Central memory CD8-positive, alpha-beta T cell (primary cell): ENCODE data around the gene CMTR1.

Experiments
- ATAC-seq: fragments of 150-1000 bp; cut with Tn5 transposase; replicated peaks from 2 replicates; pipeline ENCODE4 v1.10.0; 2022; ENCODE audit warnings: mild to moderate bottlenecking, moderate FRiP score, moderate number of reproducible peaks; ENCODE audit not compliant: poor library complexity, severe bottlenecking; ENCODE audit errors: extremely low read depth
- DNase-seq, 2 donors: peaks; one replicate each; pipeline ENCODE4 v3.0.0; 2021; ENCODE audit warnings: low spot score in 2 of 2
- H3K27ac Mint-ChIP-seq: one replicate; pipeline ENCODE4 v1.8.0; 2022; ENCODE audit warnings: low read depth, mild to moderate bottlenecking, moderate library complexity, mixed read lengths
- H3K27me3 Mint-ChIP-seq: one replicate; pipeline ENCODE4 v1.8.0; 2022; ENCODE audit warnings: mixed read lengths
- H3K36me3 Mint-ChIP-seq: one replicate; pipeline ENCODE4 v1.8.0; 2022; ENCODE audit warnings: mild to moderate bottlenecking, moderate library complexity, mixed read lengths; ENCODE audit not compliant: insufficient read depth
- H3K4me1 Mint-ChIP-seq: one replicate; pipeline ENCODE4 v1.8.0; 2022; ENCODE audit warnings: mixed read lengths
- H3K4me3 Mint-ChIP-seq: one replicate; pipeline ENCODE4 v1.8.0; 2022; ENCODE audit warnings: mild to moderate bottlenecking, moderate library complexity, mixed read lengths
- H3K9me3 Mint-ChIP-seq: one replicate; pipeline ENCODE4 v1.8.0; 2022; ENCODE audit warnings: mixed read lengths

CMTR1 gene

GRCh38 chr6:37407948-37408347 lies 25.1 kb upstream of the CMTR1 start:
- Mint-ChIP-seq H3K27me3 (no peaks in the 10 kb centered on the region), H3K4me1 (no peaks in the 10 kb centered on the region), H3K36me3 (no peaks in the 10 kb centered on the region), H3K4me3 (no peak overlapping the region), H3K9me3 (no peaks in the 10 kb centered on the region), H3K27ac (no peak overlapping the region)
- DNase-seq = no peak
- ATAC-seq = no peak

GRCh38 chr6:37409501-37409900 lies 23.5 kb upstream of the CMTR1 start:
- H3K36me3 Mint-ChIP-seq = no peaks in the 10 kb centered on the region
- H3K27ac Mint-ChIP-seq = no peak overlapping the region
- H3K9me3 Mint-ChIP-seq = no peaks in the 10 kb centered on the region
- DNase-seq (no peak), ATAC-seq (no peak)
- H3K4me1 Mint-ChIP-seq = no peaks in the 10 kb centered on the region
- no peak overlapping the region for H3K4me3 Mint-ChIP-seq
- H3K27me3 Mint-ChIP-seq = no peaks in the 10 kb centered on the region

GRCh38 chr6:37417393-37417792 lies 15.6 kb upstream of the CMTR1 start:
- no peak overlapping the region for H3K27ac Mint-ChIP-seq
- H3K27me3 Mint-ChIP-seq = no peaks in the 10 kb centered on the region
- no peaks in the 10 kb centered on the region for H3K9me3 Mint-ChIP-seq
- H3K36me3 Mint-ChIP-seq = no peaks in the 10 kb centered on the region
- H3K4me3 Mint-ChIP-seq = no peak overlapping the region
- no peak for DNase-seq
- H3K4me1 Mint-ChIP-seq = no peaks in the 10 kb centered on the region
- ATAC-seq = no peak

- no peak for DNase-seq
- Mint-ChIP-seq H3K9me3 (no peaks in the 10 kb centered on the region), H3K27me3 (no peaks in the 10 kb centered on the region), H3K4me1 (no peaks in the 10 kb centered on the region), H3K27ac (no peak overlapping the region), H3K4me3 (no peak overlapping the region), H3K36me3 (no peaks in the 10 kb centered on the region)
- no peak for ATAC-seq
Measured at GRCh38 chr6:37418722-37419121, 14.3 kb upstream of the CMTR1 start.

DNA sequence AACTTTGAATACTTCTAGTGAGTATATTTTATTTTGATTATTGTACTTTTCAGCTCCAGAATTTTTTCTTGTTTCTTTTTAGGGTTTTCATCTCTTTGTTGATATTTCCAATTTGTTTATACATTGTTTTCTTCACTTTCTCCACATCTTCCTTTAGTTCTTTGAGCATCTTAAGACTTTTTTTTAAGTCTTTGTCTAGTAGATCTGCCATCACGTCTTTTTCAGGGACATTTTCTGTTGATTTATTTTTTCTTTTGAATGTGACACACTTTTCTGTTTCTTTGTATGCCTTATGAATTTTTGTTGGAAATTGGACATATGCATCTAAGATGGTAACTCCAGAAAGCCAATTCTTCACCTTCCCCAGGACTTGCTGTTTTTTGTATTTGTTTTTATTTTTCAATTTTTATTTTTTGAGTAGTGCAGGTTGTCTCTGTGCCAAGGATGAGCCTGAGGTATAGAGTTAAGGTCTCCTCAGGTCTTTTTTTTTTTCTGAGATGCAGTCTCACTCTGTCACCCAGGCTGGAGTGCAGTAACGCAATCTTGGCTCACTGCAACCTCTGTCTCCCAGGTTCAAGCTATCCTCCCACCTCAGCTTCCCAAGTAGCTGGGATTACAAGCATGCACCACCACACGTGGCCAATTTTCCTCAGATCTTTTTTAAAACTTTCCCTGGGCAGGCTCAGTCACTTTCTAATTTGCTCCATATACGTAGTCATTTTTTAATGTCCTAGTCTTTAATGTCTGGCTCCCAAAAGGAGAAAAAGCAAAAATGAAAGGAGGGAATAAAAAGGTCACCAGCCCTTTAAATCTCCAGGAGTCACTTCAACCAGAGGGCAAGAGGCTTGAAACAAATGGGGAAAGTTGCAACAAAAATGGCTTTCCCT lies 6.7 kb upstream of the CMTR1 start:
- Mint-ChIP-seq H3K4me1 (no peaks in the 10 kb centered on the region), H3K36me3 (peaks cover 2% of the 10 kb centered on the region), H3K27ac (no peak overlapping the region), H3K27me3 (peaks cover 32% of the 10 kb centered on the region), H3K4me3 (no peak overlapping the region), H3K9me3 (no peaks in the 10 kb centered on the region)
- ATAC-seq (no peak), DNase-seq (no peak)

DNA sequence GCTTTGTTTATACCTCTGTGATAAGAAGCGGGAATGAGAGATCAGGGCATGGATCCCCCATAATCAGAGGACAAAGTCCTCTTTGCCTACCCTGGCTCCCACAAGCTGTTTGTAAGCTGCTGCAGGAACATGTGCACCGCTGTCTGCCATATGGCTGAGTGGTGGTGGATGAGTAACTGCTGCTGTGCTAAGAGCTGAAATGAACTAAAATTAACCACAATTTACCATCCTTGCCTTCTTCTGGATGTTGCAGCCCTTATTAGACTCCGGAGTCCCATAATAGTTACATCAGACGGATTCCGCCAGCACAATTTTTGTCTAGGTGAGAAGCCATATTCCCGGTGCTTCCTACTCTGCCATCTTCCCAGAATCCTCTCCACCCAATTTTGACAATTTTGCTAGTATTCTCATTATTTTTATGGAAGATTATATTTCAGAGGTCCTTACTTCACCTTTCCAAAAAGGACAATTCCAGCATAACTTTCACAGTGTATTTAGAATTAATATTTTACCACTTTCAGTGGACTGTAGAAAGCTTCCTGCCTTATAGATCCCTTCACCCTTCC lies 6.0 kb upstream of the CMTR1 start:
- Mint-ChIP-seq H3K27ac (no peak overlapping the region), H3K36me3 (peaks cover 3% of the 10 kb centered on the region), H3K9me3 (no peaks in the 10 kb centered on the region), H3K4me3 (no peak overlapping the region), H3K4me1 (peaks cover 1% of the 10 kb centered on the region), H3K27me3 (peaks cover 32% of the 10 kb centered on the region)
- ATAC-seq (no peak), DNase-seq (no peak)

- Mint-ChIP-seq H3K27me3 (peaks cover 32% of the 10 kb centered on the region), H3K36me3 (peaks cover 24% of the 10 kb centered on the region), H3K4me1 (peaks cover 18% of the 10 kb centered on the region), H3K4me3 (no peak overlapping the region), H3K9me3 (no peaks in the 10 kb centered on the region), H3K27ac (no peak overlapping the region)
- ATAC-seq (no peak), DNase-seq (no peak)
Measured at GRCh38 chr6:37429352-37429750, 3.7 kb upstream of the CMTR1 start.

DNA sequence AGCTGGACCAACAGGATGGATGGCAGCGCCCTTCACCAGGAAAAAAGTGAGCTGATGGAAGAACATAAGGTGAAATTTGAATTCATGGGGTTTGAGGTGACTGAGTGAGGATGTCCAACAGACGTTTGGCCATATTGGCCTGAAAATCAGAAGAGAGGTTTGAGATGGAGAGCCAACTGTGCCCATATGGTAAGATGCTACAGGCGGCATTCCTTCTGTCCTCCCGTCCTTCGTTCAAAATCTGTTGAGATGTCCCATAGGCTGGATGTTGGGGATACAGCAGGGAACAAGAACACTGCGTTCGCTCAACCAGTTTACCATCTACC lies 468 bp upstream of the CMTR1 start:
- H3K4me3 Mint-ChIP-seq = peak overlapping the region; percentile 91
- no peak for DNase-seq
- H3K27me3 Mint-ChIP-seq = peaks cover 12% of the 10 kb centered on the region
- H3K4me1 Mint-ChIP-seq = peaks cover 35% of the 10 kb centered on the region
- ATAC-seq = no peak
- peak overlapping the region; percentile 90 for H3K27ac Mint-ChIP-seq
- H3K36me3 Mint-ChIP-seq = peaks cover 40% of the 10 kb centered on the region
- no peaks in the 10 kb centered on the region for H3K9me3 Mint-ChIP-seq

DNA sequence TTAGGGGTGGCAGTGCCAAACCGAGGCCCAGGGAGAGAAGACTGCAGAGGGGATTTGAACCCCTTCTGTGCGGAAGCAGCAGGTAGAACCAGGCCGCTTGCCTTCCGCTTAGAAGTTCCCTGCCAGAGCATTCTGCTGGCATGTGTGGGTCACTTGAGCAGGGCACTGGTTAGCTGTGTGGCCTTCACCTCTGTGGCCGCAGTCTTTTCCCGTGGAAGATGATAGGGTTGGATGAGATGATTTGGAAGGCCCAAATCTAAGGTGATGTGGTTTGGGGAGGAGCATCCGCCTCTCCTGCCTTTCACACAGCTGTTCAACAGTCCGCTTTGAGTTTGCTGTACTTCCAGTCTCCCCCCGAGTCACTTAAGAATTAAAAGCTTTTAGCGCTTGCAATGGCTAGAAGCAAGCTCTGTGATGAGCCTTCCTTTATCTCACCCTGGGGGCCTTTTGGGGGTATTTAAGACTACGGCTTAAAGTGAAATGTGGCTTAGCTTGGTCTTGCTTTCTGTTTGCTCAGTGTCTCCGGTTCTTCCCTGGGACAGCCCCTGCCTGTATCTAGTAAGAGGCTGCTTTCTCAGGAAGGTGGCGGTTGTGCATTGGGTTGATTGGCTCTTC lies 743 bp downstream of the CMTR1 start:
- peak overlapping the region; percentile 91 for H3K4me3 Mint-ChIP-seq
- DNase-seq (peak; percentile 26 to 28), ATAC-seq (peak; percentile 33)
- H3K27me3 Mint-ChIP-seq = no peaks in the 10 kb centered on the region
- peak overlapping the region; percentile 90 for H3K27ac Mint-ChIP-seq
- H3K4me1 Mint-ChIP-seq = peaks cover 44% of the 10 kb centered on the region
- H3K9me3 Mint-ChIP-seq = no peaks in the 10 kb centered on the region
- H3K36me3 Mint-ChIP-seq = peaks cover 41% of the 10 kb centered on the region

DNA sequence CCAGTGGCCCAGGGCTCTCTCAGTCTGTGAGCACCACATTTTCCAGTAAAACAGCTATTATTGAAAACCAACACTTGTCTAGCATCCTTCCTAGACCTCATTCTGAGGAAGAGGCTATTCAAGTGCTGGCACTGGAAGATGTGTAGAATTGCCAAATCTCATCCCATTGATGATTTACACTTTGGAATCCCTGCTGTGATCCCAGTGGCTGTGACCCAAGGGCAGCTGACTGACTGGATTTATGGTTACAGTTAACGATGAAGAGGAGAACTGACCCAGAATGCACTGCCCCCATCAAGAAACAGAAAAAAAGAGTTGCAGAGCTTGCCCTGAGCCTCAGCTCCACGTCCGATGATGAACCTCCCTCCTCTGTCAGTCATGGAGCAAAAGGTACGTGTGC lies 2.4 kb downstream of the CMTR1 start:
- Mint-ChIP-seq H3K4me3 (peak overlapping the region; percentile 91), H3K27ac (peak overlapping the region; percentile 90), H3K9me3 (no peaks in the 10 kb centered on the region), H3K36me3 (peaks cover 47% of the 10 kb centered on the region), H3K27me3 (no peaks in the 10 kb centered on the region), H3K4me1 (peaks cover 53% of the 10 kb centered on the region)
- DNase-seq (no peak), ATAC-seq (no peak)

DNA sequence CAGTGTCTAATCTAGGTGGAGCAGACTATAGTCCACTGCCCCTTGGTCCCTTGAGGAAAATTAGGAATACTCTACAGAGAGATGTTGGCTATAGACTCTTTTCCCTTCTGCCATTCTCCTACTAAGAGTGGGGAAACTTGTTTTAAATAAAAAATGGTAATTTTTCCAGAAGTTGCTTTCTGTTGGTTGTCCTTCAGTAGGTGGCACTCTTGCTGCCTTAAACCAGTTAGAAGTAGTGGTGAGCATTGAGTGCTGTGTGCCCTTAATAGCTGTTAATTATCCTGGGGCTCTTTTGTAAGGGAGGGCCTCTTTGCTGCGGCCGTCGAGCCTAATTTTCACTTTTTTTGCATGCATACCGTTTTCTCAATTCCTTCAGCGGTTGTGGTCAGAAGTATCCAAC lies 2.8 kb downstream of the CMTR1 start:
- H3K9me3 Mint-ChIP-seq = no peaks in the 10 kb centered on the region
- DNase-seq (no peak), ATAC-seq (no peak)
- no peaks in the 10 kb centered on the region for H3K27me3 Mint-ChIP-seq
- no peak overlapping the region for H3K27ac Mint-ChIP-seq
- peak overlapping the region; percentile 91 for H3K4me3 Mint-ChIP-seq
- H3K36me3 Mint-ChIP-seq = peaks cover 49% of the 10 kb centered on the region
- peaks cover 53% of the 10 kb centered on the region for H3K4me1 Mint-ChIP-seq

DNA sequence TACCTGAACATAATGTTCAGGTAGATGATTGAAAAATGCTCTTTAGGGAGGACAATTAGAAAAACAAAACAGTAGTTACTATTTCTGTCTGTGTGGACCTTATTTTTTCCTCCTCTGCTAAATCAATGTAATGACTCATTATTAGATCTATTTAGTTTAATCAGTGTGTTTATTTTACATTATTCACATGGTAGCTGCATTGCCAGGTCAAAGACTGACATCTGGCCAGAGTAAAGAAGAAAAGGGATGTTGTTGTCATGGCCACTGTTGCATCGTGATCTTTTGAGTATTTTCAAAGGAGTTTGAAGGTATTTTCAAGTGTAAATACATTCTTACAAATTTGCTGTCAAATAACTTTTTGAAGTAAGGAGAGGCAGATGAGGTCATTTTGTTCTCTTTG lies 5.9 kb downstream of the CMTR1 start:
- Mint-ChIP-seq H3K36me3 (peaks cover 35% of the 10 kb centered on the region), H3K4me1 (peaks cover 48% of the 10 kb centered on the region), H3K4me3 (no peak overlapping the region), H3K9me3 (no peaks in the 10 kb centered on the region), H3K27ac (no peak overlapping the region), H3K27me3 (no peaks in the 10 kb centered on the region)
- DNase-seq (no peak), ATAC-seq (no peak)

GRCh38 chr6:37441651-37442050 lies 8.6 kb downstream of the CMTR1 start:
- no peak for DNase-seq
- no peak for ATAC-seq
- H3K4me3 Mint-ChIP-seq = no peak overlapping the region
- H3K27me3 Mint-ChIP-seq = no peaks in the 10 kb centered on the region
- peaks cover 52% of the 10 kb centered on the region for H3K36me3 Mint-ChIP-seq
- H3K27ac Mint-ChIP-seq = peak overlapping the region; percentile 86
- H3K9me3 Mint-ChIP-seq = no peaks in the 10 kb centered on the region
- peaks cover 30% of the 10 kb centered on the region for H3K4me1 Mint-ChIP-seq
